GM12864 (cell line): Measurements from ENCODE around the gene ACTR3.

ENCODE experiments used
- DNase-seq: peaks from one replicate; pipeline ENCODE4 v3.0.0-alpha.2; 2011; ENCODE audit warnings: low read depth
- H3K4me3 ChIP-seq: 2 replicates; pipeline ENCODE4 v1.5.1; 2011; ENCODE audit warnings: mild to moderate bottlenecking, low read depth, low read length, control low read depth
- CTCF ChIP-seq: IDR thresholded peaks from 2 replicates; pipeline ENCODE4 v1.5.1; 2011; ENCODE audit warnings: low read depth, mild to moderate bottlenecking, moderate library complexity, low read length, control low read depth, inconsistent platforms; ENCODE audit errors: missing control alignments

The ACTR3 gene

GRCh38 chr2:113861740-113862139 lies 28.1 kb upstream of the ACTR3 start:
- no peak for DNase-seq
- no peak overlapping the region for H3K4me3 ChIP-seq
- TF ChIP-seq CTCF: no peak

- no peak for TF ChIP-seq CTCF
- DNase-seq: no peak
- H3K4me3 ChIP-seq: no peak overlapping the region
Observed at GRCh38 chr2:113863144-113863543, 26.7 kb upstream of the ACTR3 start.

- H3K4me3 ChIP-seq: no peak overlapping the region
- TF ChIP-seq CTCF: no peak
- DNase-seq: no peak
Observed at GRCh38 chr2:113867571-113867970, 22.3 kb upstream of the ACTR3 start.

- no peak for DNase-seq
- TF ChIP-seq CTCF: no peak
- H3K4me3 ChIP-seq: no peak overlapping the region
Observed at GRCh38 chr2:113869253-113869652, 20.6 kb upstream of the ACTR3 start.

- no peak for DNase-seq
- no peak for TF ChIP-seq CTCF
- no peak overlapping the region for H3K4me3 ChIP-seq
Observed at GRCh38 chr2:113872201-113872600, 17.7 kb upstream of the ACTR3 start.

- H3K4me3 ChIP-seq: no peak overlapping the region
- DNase-seq: no peak
- TF ChIP-seq CTCF: no peak
Observed at GRCh38 chr2:113873867-113874266, 16.0 kb upstream of the ACTR3 start.

- H3K4me3 ChIP-seq: no peak overlapping the region
- no peak for DNase-seq
- TF ChIP-seq CTCF: no peak
Observed at GRCh38 chr2:113875135-113875534, 14.8 kb upstream of the ACTR3 start.
